ENCODE measurements around the gene CLTB. TPM values are rescaled to one million over a fixed set of nuclear protein-coding genes. Genes with fewer than 3 reads are reported as not detected.

The CLTB gene
- total RNA-seq, 1 donor from 2014 or later = 38.1 TPM

GRCh38 chr5:176426876-176427275 is 10.5 kb upstream of the CLTB start:
- H3K36me3 Mint-ChIP-seq = no peaks in the 10 kb centered on the region
- peaks cover 10% of the 10 kb centered on the region for H3K27me3 Mint-ChIP-seq
- DNase-seq (ENCODE audit: extremely low spot score, unreplicated experiment) = no peak
- TF ChIP-seq, protein P1, sequence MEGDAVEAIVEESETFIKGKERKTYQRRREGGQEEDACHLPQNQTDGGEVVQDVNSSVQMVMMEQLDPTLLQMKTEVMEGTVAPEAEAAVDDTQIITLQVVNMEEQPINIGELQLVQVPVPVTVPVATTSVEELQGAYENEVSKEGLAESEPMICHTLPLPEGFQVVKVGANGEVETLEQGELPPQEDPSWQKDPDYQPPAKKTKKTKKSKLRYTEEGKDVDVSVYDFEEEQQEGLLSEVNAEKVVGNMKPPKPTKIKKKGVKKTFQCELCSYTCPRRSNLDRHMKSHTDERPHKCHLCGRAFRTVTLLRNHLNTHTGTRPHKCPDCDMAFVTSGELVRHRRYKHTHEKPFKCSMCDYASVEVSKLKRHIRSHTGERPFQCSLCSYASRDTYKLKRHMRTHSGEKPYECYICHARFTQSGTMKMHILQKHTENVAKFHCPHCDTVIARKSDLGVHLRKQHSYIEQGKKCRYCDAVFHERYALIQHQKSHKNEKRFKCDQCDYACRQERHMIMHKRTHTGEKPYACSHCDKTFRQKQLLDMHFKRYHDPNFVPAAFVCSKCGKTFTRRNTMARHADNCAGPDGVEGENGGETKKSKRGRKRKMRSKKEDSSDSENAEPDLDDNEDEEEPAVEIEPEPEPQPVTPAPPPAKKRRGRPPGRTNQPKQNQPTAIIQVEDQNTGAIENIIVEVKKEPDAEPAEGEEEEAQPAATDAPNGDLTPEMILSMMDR (conservative IDR thresholded peaks at IDR 0.05) = no peak
- H3K9me3 Mint-ChIP-seq = peaks cover 4% of the 10 kb centered on the region
- no peaks in the 10 kb centered on the region for H3K4me1 Mint-ChIP-seq (ENCODE audit: unreplicated experiment)
- H3K27ac Mint-ChIP-seq = no peak overlapping the region
- no peak overlapping the region for H3K4me3 Mint-ChIP-seq

DNA sequence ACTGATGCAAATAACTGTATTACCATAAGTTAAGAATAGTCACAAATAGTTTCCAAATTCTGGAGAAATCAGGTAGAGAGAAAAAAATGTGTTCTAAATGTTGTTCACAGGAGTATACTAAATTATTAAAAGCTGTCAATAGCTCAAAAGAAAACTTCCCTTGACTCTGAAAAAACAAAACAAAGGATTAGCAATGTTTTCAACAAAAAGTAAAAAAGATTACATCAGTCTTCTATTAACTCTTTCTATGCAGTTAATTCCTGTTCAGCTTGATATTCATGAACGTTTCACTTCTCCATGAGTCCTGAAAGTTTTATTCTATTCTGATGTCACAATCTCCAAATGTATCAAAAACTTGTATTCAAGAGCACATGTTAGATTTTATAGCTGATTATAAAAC is 9.5 kb upstream of the CLTB start:
- no peaks in the 10 kb centered on the region for H3K4me1 Mint-ChIP-seq (ENCODE audit: unreplicated experiment)
- no peaks in the 10 kb centered on the region for H3K36me3 Mint-ChIP-seq
- no peak overlapping the region for H3K27ac Mint-ChIP-seq

GRCh38 chr5:176425138-176425537 is 8.8 kb upstream of the CLTB start:
- TF ChIP-seq, protein P1 (conservative IDR thresholded peaks at IDR 0.05) = no peak

More for the DNA sequence above, 9.5 kb upstream of the CLTB start:
- Mint-ChIP-seq H3K27me3 (peaks cover 9% of the 10 kb centered on the region), H3K9me3 (peaks cover 4% of the 10 kb centered on the region), H3K4me3 (no peak overlapping the region)
- no peak for DNase-seq (ENCODE audit: extremely low spot score, unreplicated experiment)
- TF ChIP-seq, protein P1 (conservative IDR thresholded peaks at IDR 0.05) = no peak

DNA sequence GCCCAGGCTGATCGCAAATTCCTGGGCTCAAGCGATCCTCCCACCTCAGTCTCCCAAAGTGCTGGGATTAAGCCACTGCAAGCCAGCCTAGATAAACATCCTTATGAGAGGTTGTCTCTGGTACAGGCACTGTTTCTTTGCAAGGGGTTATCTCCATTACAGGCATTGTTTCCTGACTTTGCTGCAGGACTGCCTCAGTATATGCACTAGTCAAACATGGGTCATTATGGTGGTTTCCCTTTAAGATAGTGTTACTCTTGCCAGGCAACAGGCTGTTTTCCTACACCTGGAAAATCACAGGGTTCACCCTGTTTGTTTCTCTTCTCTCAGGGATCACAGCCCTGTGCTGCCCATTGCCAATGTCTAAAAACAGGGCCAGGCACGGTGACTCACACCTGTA is 7.8 kb upstream of the CLTB start:
- Mint-ChIP-seq H3K4me3 (no peak overlapping the region), H3K9me3 (peaks cover 4% of the 10 kb centered on the region), H3K27me3 (peaks cover 9% of the 10 kb centered on the region), H3K27ac (no peak overlapping the region), H3K36me3 (no peaks in the 10 kb centered on the region), H3K4me1 (ENCODE audit: unreplicated experiment) (no peaks in the 10 kb centered on the region)
- TF ChIP-seq, protein P1 (conservative IDR thresholded peaks at IDR 0.05) = no peak
- no peak for DNase-seq (ENCODE audit: extremely low spot score, unreplicated experiment)

More at GRCh38 chr5:176425138-176425537, 8.8 kb upstream of the CLTB start:
- H3K36me3 Mint-ChIP-seq = no peaks in the 10 kb centered on the region
- H3K27me3 Mint-ChIP-seq = peaks cover 8% of the 10 kb centered on the region
- H3K27ac Mint-ChIP-seq = no peak overlapping the region
- H3K4me1 Mint-ChIP-seq (ENCODE audit: unreplicated experiment) = no peaks in the 10 kb centered on the region
- DNase-seq (ENCODE audit: extremely low spot score, unreplicated experiment) = no peak
- H3K9me3 Mint-ChIP-seq = peaks cover 4% of the 10 kb centered on the region
- H3K4me3 Mint-ChIP-seq = no peak overlapping the region

DNA sequence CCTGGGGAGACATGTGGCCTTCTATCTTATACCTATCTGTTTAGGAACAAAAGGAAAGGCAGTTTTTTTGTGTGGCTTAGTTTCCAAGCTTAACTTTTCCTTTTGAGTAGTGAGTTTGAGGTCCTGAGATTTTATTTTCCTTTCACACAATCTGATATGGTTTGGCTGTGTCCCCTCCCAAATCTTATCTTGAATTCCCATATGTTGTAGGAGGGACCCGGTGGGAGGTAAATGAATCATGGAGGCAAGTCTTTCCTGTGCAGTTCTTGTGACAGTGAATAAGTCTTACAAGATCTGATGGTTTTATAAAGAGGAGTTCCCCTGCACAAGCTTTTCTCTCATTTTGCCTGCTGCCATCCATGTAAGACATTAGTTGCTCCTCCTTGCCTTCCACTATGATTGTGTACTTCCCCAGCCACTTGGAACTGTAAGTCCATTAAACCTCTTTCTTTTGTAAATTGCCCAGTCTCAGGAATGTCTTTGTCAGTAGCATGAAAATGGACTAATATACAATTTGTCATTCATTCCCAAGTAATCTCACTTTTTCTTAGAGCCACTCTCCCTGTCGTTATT is 4.7 kb upstream of the CLTB start:
- TF ChIP-seq, protein P1 (conservative IDR thresholded peaks at IDR 0.05) = no peak
- Mint-ChIP-seq H3K9me3 (peaks cover 4% of the 10 kb centered on the region), H3K27ac (no peak overlapping the region), H3K4me1 (ENCODE audit: unreplicated experiment) (peaks cover 7% of the 10 kb centered on the region), H3K36me3 (no peaks in the 10 kb centered on the region), H3K4me3 (no peak overlapping the region), H3K27me3 (peaks cover 12% of the 10 kb centered on the region)
- no peak for DNase-seq (ENCODE audit: extremely low spot score, unreplicated experiment)
